Activated T-cell treated with anti-CD3 and anti-CD28 coated beads, Interleukin-2, amount 50 U/mL, for 72 hours (primary cell): ENCODE measurements around the gene CFAP77. TPM values are rescaled to one million over a fixed set of nuclear protein-coding genes. Genes with fewer than 3 reads are reported as not detected.
"Not testable (repeated sequence)": the region's sequence is repeated elsewhere in the genome, so short reads cannot be mapped to it uniquely, and the experiment has no call there.

ENCODE experiments used
- ATAC-seq, 2 donors: fragments of 150-1000 bp; cut with Tn5 transposase; replicated peaks in 1 of 2; 2 replicates each; pipeline ENCODE4 v1.10.0; 2021; ENCODE audit warnings: moderate library complexity in 2 of 2, mild to moderate bottlenecking in 1 of 2
- DNase-seq, 2 donors: peaks; one replicate each; pipeline ENCODE4 v3.0.0; 2021 to 2022; ENCODE audit warnings: mixed read lengths in 1 of 2
- H3K27ac Mint-ChIP-seq: one replicate; pipeline ENCODE4 v1.8.0; 2022; ENCODE audit warnings: mild to moderate bottlenecking, moderate library complexity, mixed read lengths
- H3K27me3 Mint-ChIP-seq: one replicate; pipeline ENCODE4 v1.8.0; 2022; ENCODE audit warnings: low read depth, mixed read lengths
- H3K36me3 Mint-ChIP-seq, 2 donors: one replicate each; pipeline ENCODE4 v1.8.0; 2022; ENCODE audit warnings: mixed read lengths in 2 of 2, mild to moderate bottlenecking in 1 of 2; ENCODE audit not compliant: insufficient read depth in 2 of 2
- H3K4me1 Mint-ChIP-seq: one replicate; pipeline ENCODE4 v1.8.0; 2022; ENCODE audit warnings: low read depth, mixed read lengths
- H3K4me3 Mint-ChIP-seq, 2 donors: one replicate each; pipeline ENCODE4 v1.8.0; 2022; ENCODE audit warnings: mild to moderate bottlenecking in 2 of 2, mixed read lengths in 2 of 2, moderate library complexity in 2 of 2
- H3K9me3 Mint-ChIP-seq, 2 donors: one replicate each; pipeline ENCODE4 v1.8.0; 2022; ENCODE audit warnings: mixed read lengths in 2 of 2
- total RNA-seq, 2 donors: library from RNA; stranded (reverse); gene quantifications; one replicate each; pipeline ENCODE4 v1.2.3, GENCODE V29; 2022

CFAP77 gene
- total RNA-seq, 2 donors from 2014 or later: not detected

DNA sequence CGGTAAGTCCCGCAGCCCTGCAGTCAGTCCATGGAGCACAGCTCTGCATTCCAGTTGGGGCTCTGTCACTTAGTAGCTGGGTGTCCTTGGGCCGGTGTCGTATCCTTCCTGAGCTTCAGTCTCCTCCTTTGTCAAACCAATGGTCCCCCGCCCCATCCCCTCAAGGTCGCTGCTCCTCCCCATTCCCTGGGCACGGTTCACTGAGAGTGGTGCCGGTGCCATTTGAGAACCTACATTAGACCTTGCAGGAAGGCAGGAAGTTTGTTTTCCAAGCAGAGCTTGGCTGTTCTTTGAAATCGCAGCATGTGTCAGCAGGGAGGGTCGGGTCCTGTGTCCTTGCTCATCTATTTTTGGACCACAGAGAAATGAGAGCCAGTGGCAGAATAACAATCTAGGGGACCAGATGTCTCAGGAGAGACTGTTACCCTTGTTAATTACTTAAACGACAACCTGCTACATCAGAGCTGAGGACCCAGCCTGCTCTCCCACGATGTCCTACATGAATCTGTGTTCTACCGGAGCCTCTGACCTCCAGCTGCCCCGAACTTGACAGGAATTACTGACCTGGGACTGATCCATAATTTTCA is 150.7 kb downstream of the CFAP77 start:
- peaks cover 35% of the 10 kb centered on the region for H3K27me3 Mint-ChIP-seq

DNA sequence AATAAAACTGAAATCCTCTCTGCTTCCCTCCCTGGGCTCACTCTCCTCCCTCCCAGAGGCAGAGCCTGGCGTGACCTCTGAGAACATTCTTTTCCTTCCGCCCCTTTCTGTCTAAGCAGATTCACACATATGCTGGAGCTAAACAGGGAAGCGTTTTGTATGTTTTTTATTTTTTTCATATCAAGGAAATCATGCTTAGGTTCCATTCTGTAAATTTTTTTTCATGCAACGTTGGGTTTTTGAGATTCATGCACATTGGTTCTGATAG is 152.2 kb downstream of the CFAP77 start:
- H3K4me3 Mint-ChIP-seq: no peak overlapping the region
- DNase-seq (no peak), ATAC-seq (no peak)
- peaks cover 0 to 2% of the 10 kb centered on the region in 2 donors for H3K36me3 Mint-ChIP-seq
- H3K27me3 Mint-ChIP-seq: peaks cover 35% of the 10 kb centered on the region
- no peak overlapping the region for H3K27ac Mint-ChIP-seq
- H3K9me3 Mint-ChIP-seq: peaks cover 0 to 2% of the 10 kb centered on the region in 2 donors
- H3K4me1 Mint-ChIP-seq: no peaks in the 10 kb centered on the region

More for the DNA sequence above, 150.7 kb downstream of the CFAP77 start:
- no peak for DNase-seq
- Mint-ChIP-seq H3K36me3 (peaks cover 0 to 2% of the 10 kb centered on the region in 2 donors), H3K4me3 (no peak overlapping the region), H3K4me1 (no peaks in the 10 kb centered on the region), H3K27ac (no peak overlapping the region), H3K9me3 (peaks cover 0 to 2% of the 10 kb centered on the region in 2 donors)
- no peak for ATAC-seq

DNA sequence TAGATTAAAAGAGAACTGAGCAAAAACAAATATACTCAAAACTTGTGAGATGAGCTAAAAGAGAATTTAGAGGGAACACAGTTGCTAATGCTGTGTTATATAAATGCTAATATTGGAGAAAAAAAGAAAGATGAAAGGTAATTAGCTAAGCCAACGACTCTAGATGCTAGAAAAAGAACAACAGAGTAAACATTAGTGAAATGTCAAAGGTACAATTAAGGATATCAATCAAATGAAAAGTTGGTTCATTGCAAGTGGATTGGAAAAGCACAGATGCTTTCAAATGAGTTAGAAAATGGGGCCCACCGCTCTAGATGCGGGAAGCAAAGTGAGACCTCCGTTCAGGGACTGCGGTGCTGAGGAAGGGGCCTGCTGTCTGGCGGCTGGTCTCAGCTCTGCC is 154.5 kb downstream of the CFAP77 start:
- Mint-ChIP-seq H3K4me1 (no peaks in the 10 kb centered on the region), H3K27me3 (peaks cover 26% of the 10 kb centered on the region), H3K27ac (no peak overlapping the region), H3K9me3 (no peaks in the 10 kb centered on the region), H3K4me3 (no peak overlapping the region), H3K36me3 (peaks cover 0 to 2% of the 10 kb centered on the region in 2 donors)
- DNase-seq (no peak), ATAC-seq (no peak)

DNA sequence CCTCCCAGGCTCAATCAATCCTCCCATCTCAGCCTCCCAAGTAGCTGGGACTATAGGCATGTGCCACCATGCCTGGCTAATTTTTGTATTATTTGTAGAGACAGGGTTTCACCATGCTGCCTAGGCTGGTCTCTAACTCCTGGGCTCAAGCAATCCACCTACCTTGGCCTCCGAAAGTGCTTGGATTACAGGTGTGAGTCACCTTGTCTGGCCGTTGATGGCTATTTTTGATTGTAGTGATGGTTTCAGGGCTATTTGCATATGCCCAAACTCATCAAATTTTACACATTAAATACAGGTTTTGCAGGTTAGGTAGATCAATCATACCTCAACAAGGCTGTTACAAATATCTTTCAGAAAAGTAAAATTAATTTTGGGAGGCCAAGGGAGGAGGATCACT is 158.8 kb downstream of the CFAP77 start:
- H3K36me3 Mint-ChIP-seq, H3K4me1 Mint-ChIP-seq, DNase-seq, H3K4me3 Mint-ChIP-seq, H3K9me3 Mint-ChIP-seq, ATAC-seq, H3K27ac Mint-ChIP-seq: not testable (repeated sequence)
- peaks cover 12% of the 10 kb centered on the region for H3K27me3 Mint-ChIP-seq

DNA sequence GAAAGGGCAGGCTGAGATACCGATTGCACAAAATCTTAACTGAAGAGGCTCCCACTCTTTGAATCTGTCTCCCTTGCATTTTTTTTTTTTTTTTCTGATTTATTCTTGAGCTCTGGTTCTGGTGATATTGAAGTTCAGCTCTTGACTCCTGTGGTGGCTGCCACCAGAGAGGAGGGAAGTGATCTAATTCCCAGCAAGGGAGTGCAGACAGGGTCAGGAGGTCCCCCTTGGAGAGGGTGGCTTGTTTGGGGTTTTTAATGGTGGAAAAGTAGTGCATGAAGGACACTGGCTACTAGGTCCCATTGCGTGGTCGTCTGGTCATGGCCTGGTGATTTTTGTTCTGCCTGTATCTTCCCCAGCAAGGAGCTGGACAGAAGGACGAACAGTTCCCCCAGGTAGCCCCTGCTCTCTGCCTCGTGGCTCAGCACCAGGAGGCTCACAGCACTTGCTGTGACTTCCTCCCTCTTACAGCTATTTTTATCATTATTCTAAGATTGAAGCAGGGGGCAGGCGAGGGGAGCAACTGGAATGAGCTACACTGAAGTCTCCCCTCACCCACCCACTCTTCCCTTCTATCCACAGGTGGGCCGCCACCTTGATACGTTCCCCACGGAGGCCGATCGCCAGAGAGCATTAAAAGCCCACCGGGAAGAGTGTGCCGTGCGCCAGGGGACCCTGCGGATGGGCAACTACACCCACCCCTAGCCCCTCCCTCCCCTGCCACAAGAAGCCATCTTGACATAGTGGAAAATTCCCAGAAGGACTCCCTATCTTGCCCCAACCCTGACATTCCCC is 162.0 kb downstream of the CFAP77 start:
- H3K9me3 Mint-ChIP-seq: no peaks in the 10 kb centered on the region
- H3K27ac Mint-ChIP-seq: no peak overlapping the region
- no peak overlapping the region for H3K4me3 Mint-ChIP-seq
- ATAC-seq (no peak), DNase-seq (no peak)
- peaks cover 34% of the 10 kb centered on the region for H3K27me3 Mint-ChIP-seq
- H3K4me1 Mint-ChIP-seq: no peaks in the 10 kb centered on the region
- H3K36me3 Mint-ChIP-seq: no peaks in the 10 kb centered on the region

DNA sequence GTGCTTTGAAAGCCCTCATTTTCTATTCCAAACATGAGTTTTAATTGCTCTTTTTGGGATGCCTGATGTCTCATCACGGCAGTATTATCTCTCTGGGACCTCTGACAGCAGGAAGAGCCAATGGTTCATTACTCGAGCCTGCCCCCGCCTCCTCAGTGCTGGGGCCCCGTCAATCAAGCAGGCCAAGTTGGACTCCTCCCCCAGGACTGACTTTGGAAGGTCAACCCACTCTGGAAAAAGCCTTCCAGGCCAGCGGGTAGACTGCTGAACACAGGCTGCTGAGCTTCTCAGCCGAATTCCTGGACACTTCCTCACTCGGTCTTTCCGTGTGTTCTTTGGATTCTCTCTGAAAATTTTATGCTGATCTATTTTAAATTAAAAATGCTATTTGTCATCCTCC is 162.9 kb downstream of the CFAP77 start:
- DNase-seq (no peak), ATAC-seq (no peak)
- Mint-ChIP-seq H3K27me3 (peaks cover 43% of the 10 kb centered on the region), H3K9me3 (no peaks in the 10 kb centered on the region), H3K27ac (no peak overlapping the region), H3K4me3 (no peak overlapping the region), H3K4me1 (no peaks in the 10 kb centered on the region), H3K36me3 (no peaks in the 10 kb centered on the region)

DNA sequence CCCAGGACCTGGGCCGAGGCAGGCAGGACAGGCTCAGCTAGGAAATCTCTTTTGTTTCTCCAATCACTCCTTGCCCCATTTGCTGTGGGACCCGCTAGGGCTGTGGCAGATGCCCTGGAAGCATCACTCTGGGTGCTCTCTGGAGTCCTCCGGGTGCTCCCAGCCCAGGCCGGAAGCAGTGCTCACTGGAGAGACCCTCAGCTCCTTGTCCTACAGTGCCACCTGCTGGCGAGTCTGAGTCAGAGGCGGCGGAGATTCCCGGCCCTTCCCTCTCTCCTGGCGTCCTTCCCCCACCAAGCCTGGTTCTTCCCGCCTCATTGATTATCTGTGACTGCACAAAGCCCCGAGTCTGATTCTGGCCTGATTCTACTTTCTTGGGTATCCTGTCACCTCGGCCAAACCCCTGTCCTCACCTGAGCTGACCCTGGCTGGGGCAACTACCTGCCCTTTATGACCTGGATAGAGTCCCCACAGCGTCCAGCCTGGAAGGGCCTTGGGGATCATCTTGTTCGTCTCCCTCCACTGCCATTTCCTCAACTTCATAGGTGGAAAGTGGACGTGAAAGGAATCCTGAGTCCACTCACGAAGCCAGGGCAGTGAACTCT is 165.1 kb downstream of the CFAP77 start:
- Mint-ChIP-seq H3K36me3 (peaks cover 0 to 2% of the 10 kb centered on the region in 2 donors), H3K9me3 (no peaks in the 10 kb centered on the region), H3K4me1 (no peaks in the 10 kb centered on the region), H3K4me3 (no peak overlapping the region), H3K27ac (no peak overlapping the region), H3K27me3 (peaks cover 64% of the 10 kb centered on the region)
- peak; percentile 65 to 67 for DNase-seq
- ATAC-seq: peak; percentile 73 to 77

DNA sequence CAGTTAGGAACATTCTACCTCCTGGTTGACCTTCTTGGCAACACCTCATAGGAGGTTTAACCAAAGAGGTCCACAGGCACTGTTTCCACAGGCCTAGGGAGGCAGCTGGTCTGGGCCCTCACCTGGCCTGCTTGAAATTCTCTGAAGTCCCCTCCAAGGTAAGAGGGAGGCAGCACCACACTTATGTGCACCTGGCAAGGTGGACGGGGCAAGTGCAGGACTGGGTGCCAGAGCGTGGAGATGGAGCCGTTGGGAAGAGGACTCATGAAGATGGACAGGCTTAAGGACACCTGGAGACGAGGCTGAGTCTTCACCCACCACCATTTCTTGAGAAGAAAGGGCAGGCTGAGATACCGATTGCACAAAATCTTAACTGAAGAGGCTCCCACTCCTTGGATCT is 165.8 kb downstream of the CFAP77 start:
- ATAC-seq: no peak
- H3K4me3 Mint-ChIP-seq: no peak overlapping the region
- no peak for DNase-seq
- no peaks in the 10 kb centered on the region for H3K9me3 Mint-ChIP-seq
- no peaks in the 10 kb centered on the region for H3K4me1 Mint-ChIP-seq
- H3K36me3 Mint-ChIP-seq: peaks cover 0 to 2% of the 10 kb centered on the region in 2 donors
- peaks cover 66% of the 10 kb centered on the region for H3K27me3 Mint-ChIP-seq
- no peak overlapping the region for H3K27ac Mint-ChIP-seq

DNA sequence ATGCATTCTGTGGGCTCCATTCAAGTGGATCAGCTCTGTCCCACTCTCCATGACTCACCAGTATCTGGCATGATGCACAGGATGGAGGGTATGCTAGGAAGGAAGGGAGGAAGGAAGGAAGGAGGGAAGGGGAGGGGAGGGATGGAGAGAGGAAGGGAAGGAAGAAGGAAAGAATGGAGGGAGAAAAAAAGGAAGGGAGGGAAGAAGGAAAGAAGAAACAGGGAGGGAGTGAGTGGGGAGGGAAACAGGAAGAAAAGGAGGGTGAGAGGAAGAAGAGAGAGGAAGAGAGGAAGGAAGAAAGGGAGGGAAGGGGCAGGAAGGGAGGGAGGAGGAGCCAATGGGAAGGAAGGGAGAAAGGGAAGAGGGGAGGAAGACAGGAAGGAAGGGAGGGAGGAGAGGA is 167.1 kb downstream of the CFAP77 start:
- DNase-seq: no peak
- Mint-ChIP-seq H3K36me3 (peaks cover 0 to 5% of the 10 kb centered on the region in 2 donors), H3K27me3 (peaks cover 80% of the 10 kb centered on the region), H3K9me3 (no peaks in the 10 kb centered on the region), H3K4me1 (peaks cover 6% of the 10 kb centered on the region), H3K4me3 (no peak overlapping the region), H3K27ac (no peak overlapping the region)
- no peak for ATAC-seq

DNA sequence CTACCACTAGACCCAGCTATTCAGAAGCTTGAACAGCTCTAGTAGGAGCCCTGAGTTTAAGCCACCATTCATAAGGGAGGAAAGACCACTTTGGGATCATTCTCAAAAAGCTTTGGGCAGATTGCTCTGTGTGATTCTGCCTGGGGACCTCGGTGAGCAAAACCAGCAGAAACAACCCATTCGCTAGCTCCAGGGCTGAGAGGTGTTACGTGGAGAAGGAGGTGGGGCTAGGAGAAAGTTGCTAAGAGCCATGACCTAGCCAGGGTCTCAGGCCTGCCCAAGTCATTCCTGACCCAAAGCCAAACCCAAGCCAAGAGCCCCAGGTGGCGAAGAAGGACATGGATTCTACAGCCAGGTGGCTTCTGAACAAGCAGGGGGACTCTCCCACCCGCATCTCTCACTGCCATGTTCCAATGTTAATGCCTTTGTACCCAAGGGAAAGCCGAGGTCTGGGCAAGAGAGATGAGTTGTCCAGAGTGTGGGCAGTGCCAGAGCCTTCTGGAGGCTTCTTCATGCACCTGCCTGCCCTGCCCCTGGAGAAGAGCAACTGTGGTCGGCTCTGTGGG is 168.4 kb downstream of the CFAP77 start:
- Mint-ChIP-seq H3K9me3 (no peaks in the 10 kb centered on the region), H3K27ac (no peak overlapping the region), H3K36me3 (peaks cover 0 to 5% of the 10 kb centered on the region in 2 donors), H3K4me1 (peaks cover 6% of the 10 kb centered on the region), H3K4me3 (no peak overlapping the region), H3K27me3 (peaks cover 82% of the 10 kb centered on the region)
- DNase-seq (no peak), ATAC-seq (no peak)

DNA sequence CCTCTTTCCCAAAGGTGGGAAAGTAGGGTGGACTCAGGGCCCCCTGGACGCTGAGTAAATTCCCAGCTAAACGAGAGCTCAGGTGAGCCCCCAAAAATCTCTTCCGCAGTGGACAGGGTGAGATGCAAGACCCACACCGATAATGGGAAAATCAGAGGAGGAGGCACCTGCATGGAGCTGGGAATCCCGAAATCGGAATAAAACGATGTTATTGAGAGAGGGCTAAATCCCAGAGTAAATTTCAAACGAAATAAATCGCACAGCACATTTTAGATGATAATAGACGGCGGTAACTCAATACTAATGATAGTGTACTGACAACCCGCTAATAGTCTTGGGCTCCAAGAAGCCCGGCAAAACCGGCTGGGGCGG is 169.4 kb downstream of the CFAP77 start:
- no peak overlapping the region for H3K27ac Mint-ChIP-seq
- peaks cover 88% of the 10 kb centered on the region for H3K27me3 Mint-ChIP-seq
- H3K9me3 Mint-ChIP-seq: no peaks in the 10 kb centered on the region
- ATAC-seq (no peak), DNase-seq (no peak)
- H3K4me3 Mint-ChIP-seq: no peak overlapping the region
- peaks cover 6% of the 10 kb centered on the region for H3K4me1 Mint-ChIP-seq
- peaks cover 0 to 5% of the 10 kb centered on the region in 2 donors for H3K36me3 Mint-ChIP-seq

DNA sequence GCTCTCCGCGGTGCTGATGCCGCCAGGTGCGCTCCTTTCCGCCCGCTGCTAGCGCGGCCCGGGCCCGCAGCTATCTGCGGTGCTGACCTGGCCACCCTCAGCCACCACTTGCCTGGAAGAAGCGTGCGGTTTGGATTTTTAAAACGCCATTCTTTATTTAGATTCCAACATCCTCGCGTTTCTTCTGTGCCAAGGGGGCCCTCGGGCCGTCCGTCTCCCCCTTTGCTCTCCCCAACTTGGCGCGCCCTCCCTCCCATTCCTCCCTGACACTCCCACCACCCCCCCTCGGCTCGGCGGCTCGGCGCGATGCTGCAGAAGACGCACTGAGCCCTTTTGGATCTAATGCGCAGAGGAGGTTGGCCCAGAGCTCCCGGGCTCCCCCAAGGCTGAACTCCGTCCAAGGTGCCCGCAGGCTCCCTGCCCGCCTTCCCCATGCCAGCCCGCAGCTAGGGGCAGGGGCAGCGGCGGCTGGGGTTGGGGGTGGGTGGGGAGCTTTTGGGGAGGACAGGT is 172.3 kb downstream of the CFAP77 start, which contains the start of gene BARHL1:
TSS of gene BARHL1 (plus strand) at position 331 of the 510 bp plus-strand sequence. CDS start 192 bp downstream, outside the sequence.
- H3K9me3 Mint-ChIP-seq: no peaks in the 10 kb centered on the region
- DNase-seq: no peak
- peak within 1 kb of the TSS; percentile 91 for H3K27ac Mint-ChIP-seq
- H3K4me1 Mint-ChIP-seq: peaks cover 12% of the 10 kb centered on the region
- peaks cover 87% of the 10 kb centered on the region for H3K27me3 Mint-ChIP-seq
- H3K4me3 Mint-ChIP-seq: peak within 1 kb of the TSS; percentile 74 to 95
- peaks cover 0 to 5% of the 10 kb centered on the region in 2 donors for H3K36me3 Mint-ChIP-seq
- ATAC-seq: no peak
